Adrenal gland (tissue), 5 donors: ENCODE measurements around the gene BOK.

ENCODE experiments used
- POLR2A ChIP-seq, 2 donors: fragments of 450-650 bp; IDR thresholded peaks; one replicate each; pipeline ENCODE4 v1.6.1; 2017; ENCODE audit warnings: antibody characterized with exemption in 2 of 2, mild to moderate bottlenecking in 2 of 2, moderate library complexity in 1 of 2
- TF ChIP-seq, protein P1 (sequence below), 6 experiments: fragments of 450-650 bp in 4 of 6; fragments of 200-600 bp in 2 of 6; sonication (generic) in 1 of 6; IDR thresholded peaks; 1 replicate in 5 of 6; 2 replicates in 1 of 6; pipeline versions ENCODE4 v1.5.1 to v1.8.0; 2016 to 2021; ENCODE audit warnings: antibody characterized with exemption in 6 of 6, mild to moderate bottlenecking in 2 of 6, moderate library complexity in 1 of 6
- donor health status: DM: no; HTN: no; CAD: no.

DNA sequence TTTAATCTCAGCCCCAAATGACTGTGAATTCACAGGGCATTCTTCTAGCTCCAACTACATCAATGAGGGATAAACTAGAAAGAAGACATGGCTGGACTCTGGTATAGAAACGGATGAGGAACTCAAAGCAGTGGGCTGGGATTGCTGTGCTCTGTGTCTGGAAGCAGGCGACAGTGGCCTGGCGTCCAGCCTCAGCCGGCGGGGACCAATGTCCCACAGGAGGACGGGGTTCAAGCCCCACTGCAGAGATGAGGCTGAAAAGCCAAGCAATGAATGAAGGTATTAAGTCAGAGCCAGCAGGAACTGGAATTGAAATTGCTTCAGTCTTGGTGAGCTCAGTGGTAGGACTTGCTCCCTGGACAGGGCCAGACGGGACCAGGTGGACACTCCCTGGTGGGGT, 24.3 kb upstream of the BOK start:
- TF ChIP-seq POLR2A (IDR thresholded peaks at IDR 0.05) = no peak
- TF ChIP-seq, protein P1, sequence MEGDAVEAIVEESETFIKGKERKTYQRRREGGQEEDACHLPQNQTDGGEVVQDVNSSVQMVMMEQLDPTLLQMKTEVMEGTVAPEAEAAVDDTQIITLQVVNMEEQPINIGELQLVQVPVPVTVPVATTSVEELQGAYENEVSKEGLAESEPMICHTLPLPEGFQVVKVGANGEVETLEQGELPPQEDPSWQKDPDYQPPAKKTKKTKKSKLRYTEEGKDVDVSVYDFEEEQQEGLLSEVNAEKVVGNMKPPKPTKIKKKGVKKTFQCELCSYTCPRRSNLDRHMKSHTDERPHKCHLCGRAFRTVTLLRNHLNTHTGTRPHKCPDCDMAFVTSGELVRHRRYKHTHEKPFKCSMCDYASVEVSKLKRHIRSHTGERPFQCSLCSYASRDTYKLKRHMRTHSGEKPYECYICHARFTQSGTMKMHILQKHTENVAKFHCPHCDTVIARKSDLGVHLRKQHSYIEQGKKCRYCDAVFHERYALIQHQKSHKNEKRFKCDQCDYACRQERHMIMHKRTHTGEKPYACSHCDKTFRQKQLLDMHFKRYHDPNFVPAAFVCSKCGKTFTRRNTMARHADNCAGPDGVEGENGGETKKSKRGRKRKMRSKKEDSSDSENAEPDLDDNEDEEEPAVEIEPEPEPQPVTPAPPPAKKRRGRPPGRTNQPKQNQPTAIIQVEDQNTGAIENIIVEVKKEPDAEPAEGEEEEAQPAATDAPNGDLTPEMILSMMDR (IDR thresholded peaks at IDR 0.05) = no peak
